H9 (cell line): ENCODE results near the gene DSG2. TPM values are rescaled to one million over a fixed set of nuclear protein-coding genes. Genes with fewer than 3 reads are reported as not detected.

ENCODE experiments used
- DNase-seq: peaks from one replicate; pipeline ENCODE4 v3.0.0-alpha.2; 2017
- H2AFZ ChIP-seq: one replicate; pipeline ENCODE4 v1.6.1; 2013; ENCODE audit warnings: mild to moderate bottlenecking, low read length, control low read depth, moderate library complexity
- H2AK5ac ChIP-seq: 2 replicates; pipeline ENCODE4 v1.6.1; 2013; ENCODE audit warnings: low read length, control low read depth, mixed read lengths; ENCODE audit not compliant: insufficient read length
- H2BK120ac ChIP-seq: one replicate; pipeline ENCODE4 v1.6.1; 2013; ENCODE audit warnings: low read depth, mild to moderate bottlenecking, low read length, control low read depth, inconsistent platforms; ENCODE audit not compliant: poor library complexity, severe bottlenecking
- H2BK12ac ChIP-seq: 2 replicates; pipeline ENCODE4 v1.6.1; 2013; ENCODE audit warnings: low read length, control low read depth, mixed read lengths, low read depth; ENCODE audit not compliant: insufficient read length
- H2BK15ac ChIP-seq: 2 replicates; pipeline ENCODE4 v1.6.1; 2013; ENCODE audit warnings: low read depth, low read length, control low read depth
- H2BK20ac ChIP-seq: one replicate; pipeline ENCODE4 v1.6.1; 2013; ENCODE audit warnings: low read depth, mild to moderate bottlenecking, low read length, control low read depth, inconsistent platforms; ENCODE audit not compliant: poor library complexity, severe bottlenecking
- H2BK5ac ChIP-seq: 2 replicates; pipeline ENCODE4 v1.6.1; 2013; ENCODE audit warnings: low read length, control low read depth, mixed read lengths; ENCODE audit not compliant: insufficient read length
- H3K14ac ChIP-seq: 2 replicates; pipeline ENCODE4 v1.6.1; 2013; ENCODE audit warnings: low read length, control low read depth; ENCODE audit not compliant: insufficient read depth
- H3K18ac ChIP-seq: 2 replicates; pipeline ENCODE4 v1.6.1; 2013; ENCODE audit warnings: low read depth, mild to moderate bottlenecking, mixed read lengths, low read length, control low read depth; ENCODE audit not compliant: insufficient read length
- H3K23ac ChIP-seq: 2 replicates; pipeline ENCODE4 v1.6.1; 2013; ENCODE audit warnings: low read length, control low read depth, mixed read lengths, low read depth; ENCODE audit not compliant: insufficient read length
- H3K23me2 ChIP-seq: 2 replicates; pipeline ENCODE4 v1.6.1; 2013; ENCODE audit warnings: low read depth, mild to moderate bottlenecking, mixed read lengths, low read length, control low read depth; ENCODE audit not compliant: insufficient read length, poor library complexity, severe bottlenecking
- H3K27ac ChIP-seq: 2 replicates; pipeline ENCODE4 v1.5.1; 2013; ENCODE audit warnings: low read length, control low read depth, mixed read lengths, low read depth; ENCODE audit not compliant: insufficient read length
- H3K27me3 ChIP-seq: 2 replicates; pipeline ENCODE4 v1.6.1; 2013; ENCODE audit warnings: low read length, control low read depth, inconsistent platforms; ENCODE audit not compliant: insufficient read depth
- H3K4ac ChIP-seq: 2 replicates; pipeline ENCODE4 v1.6.1; 2013; ENCODE audit warnings: low read depth, mild to moderate bottlenecking, control low read depth, inconsistent platforms, low read length, moderate library complexity
- H3K4me1 ChIP-seq: 2 replicates; pipeline ENCODE4 v1.6.1; 2013; ENCODE audit warnings: low read length, control low read depth, inconsistent platforms; ENCODE audit not compliant: insufficient read depth
- H3K4me2 ChIP-seq: 2 replicates; pipeline ENCODE4 v1.6.1; 2013; ENCODE audit warnings: low read length, control low read depth, mixed read lengths; ENCODE audit not compliant: insufficient read length, insufficient read depth
- H3K56ac ChIP-seq: 2 replicates; pipeline ENCODE4 v1.6.1; 2013; ENCODE audit warnings: low read depth, mild to moderate bottlenecking, mixed read lengths, low read length, control low read depth; ENCODE audit not compliant: insufficient read length
- H3K79me1 ChIP-seq: 2 replicates; pipeline ENCODE4 v1.6.1; 2013; ENCODE audit warnings: low read depth, mild to moderate bottlenecking, moderate library complexity, low read length, control low read depth, inconsistent platforms; ENCODE audit not compliant: insufficient read depth, poor library complexity, severe bottlenecking
- H3K79me2 ChIP-seq: 2 replicates; pipeline ENCODE4 v1.6.1; 2013; ENCODE audit warnings: low read length, control low read depth, inconsistent platforms; ENCODE audit not compliant: insufficient read depth
- H3K9ac ChIP-seq: 2 replicates; pipeline ENCODE4 v1.6.1; 2013; ENCODE audit warnings: low read length, control low read depth, mixed read lengths; ENCODE audit not compliant: insufficient read length; ENCODE audit errors: extremely low read depth
- H3K9me3 ChIP-seq: one replicate; pipeline ENCODE4 v1.6.1; 2013; ENCODE audit warnings: low read depth, low read length, inconsistent platforms; ENCODE audit not compliant: control insufficient read depth
- H3T11ph ChIP-seq: one replicate; pipeline ENCODE4 v1.6.1; 2013; ENCODE audit warnings: mild to moderate bottlenecking, low read length, control low read depth, inconsistent platforms
- H4K20me1 ChIP-seq: one replicate; pipeline ENCODE4 v1.6.1; 2013; ENCODE audit not compliant: control insufficient read depth, insufficient read length, insufficient read depth
- H4K5ac ChIP-seq: 2 replicates; pipeline ENCODE4 v1.6.1; 2013; ENCODE audit warnings: low read depth, mild to moderate bottlenecking, mixed read lengths, low read length, control low read depth; ENCODE audit not compliant: insufficient read length
- H4K8ac ChIP-seq: replicated peaks from 2 replicates; pipeline ENCODE4 v1.6.1; 2013; ENCODE audit warnings: low read length, control low read depth, mixed read lengths, low read depth; ENCODE audit not compliant: insufficient read length
- H4K91ac ChIP-seq: 2 replicates; pipeline ENCODE4 v1.6.1; 2013; ENCODE audit warnings: low read depth, mild to moderate bottlenecking, moderate library complexity, mixed read lengths, low read length, control low read depth; ENCODE audit not compliant: insufficient read length
- H3K27ac Mint-ChIP-seq, 3 experiments: 2 replicates in 2 of 3; 3 replicates in 1 of 3; pipeline ENCODE4 v1.8.0; 2020 to 2021; ENCODE audit warnings: mixed read lengths in 3 of 3, mild to moderate bottlenecking in 1 of 3, moderate library complexity in 1 of 3
- H3K27me3 Mint-ChIP-seq: 2 replicates; pipeline ENCODE4 v1.8.0; 2021; ENCODE audit warnings: low read depth, mild to moderate bottlenecking, moderate library complexity, mixed read lengths
- H3K36me3 Mint-ChIP-seq, 3 experiments: 2 replicates in 2 of 3; 3 replicates in 1 of 3; pipeline ENCODE4 v1.8.0; 2020 to 2021; ENCODE audit warnings: low read depth in 3 of 3, mixed read lengths in 3 of 3; ENCODE audit not compliant: insufficient read depth in 1 of 3
- H3K4me1 Mint-ChIP-seq, 2 experiments: 2 replicates each; pipeline ENCODE4 v1.8.0; 2020; ENCODE audit warnings: mixed read lengths in 2 of 2
- H3K4me3 Mint-ChIP-seq, 2 experiments: 2 replicates in 1 of 2; 3 replicates in 1 of 2; pipeline ENCODE4 v1.8.0; 2020 to 2021; ENCODE audit warnings: mild to moderate bottlenecking in 2 of 2, mixed read lengths in 2 of 2, moderate library complexity in 1 of 2
- H3K9me3 Mint-ChIP-seq, 2 experiments: 2 replicates in 1 of 2; 3 replicates in 1 of 2; pipeline ENCODE4 v1.8.0; 2020; ENCODE audit warnings: mild to moderate bottlenecking in 2 of 2, mixed read lengths in 2 of 2, moderate library complexity in 1 of 2
- WGBS: extraction: QIAGEN DNeasy Blood & Tissue Kit; methylation state at CpG from one replicate; pipeline ENCODE4 v1.1.7; 2013; ENCODE audit warnings: missing lambda C conversion rate, low lambda C conversion rate, mixed read lengths; ENCODE audit not compliant: insufficient read length; ENCODE audit errors: extremely low coverage; 5-methylcytosine and 5-hydroxymethylcytosine counted together
- total RNA-seq: library from RNA; stranded (reverse); gene quantifications from 2 replicates; pipeline ENCODE4 v1.2.1, GENCODE V29; 2021
- TF ChIP-seq, protein P1 (sequence below): fragments of 200-600 bp; sonication (generic); conservative IDR thresholded peaks from 3 replicates; pipeline ENCODE4 v1.8.0; 2021; ENCODE audit warnings: antibody characterized with exemption, mild to moderate bottlenecking

DSG2 gene
- total RNA-seq, 1 experiment from 2014 or later, result 107 TPM

DNA sequence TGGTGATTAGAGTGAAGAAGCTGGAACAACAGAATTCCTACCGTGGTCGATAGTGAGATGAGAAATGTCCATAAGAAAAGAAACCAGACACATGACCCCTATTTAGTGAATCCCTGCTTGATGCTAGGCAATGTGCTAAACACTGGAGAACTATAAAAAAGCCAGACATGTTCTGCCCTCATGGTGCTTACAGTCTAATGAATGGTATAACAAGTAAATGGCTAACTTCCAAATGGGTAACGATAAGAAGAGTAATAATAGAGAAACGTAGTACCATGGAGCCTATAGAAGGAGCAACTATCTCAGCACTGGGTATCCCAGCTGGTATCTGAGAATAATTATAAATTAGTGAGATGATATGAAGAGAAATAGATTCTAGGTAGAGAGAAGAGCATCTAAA, 5.0 kb downstream of the DSG2 start:
- no peak overlapping the region for H2BK5ac ChIP-seq
- no peak overlapping the region for H4K91ac ChIP-seq
- no peak overlapping the region for H3K4ac ChIP-seq
- no peaks in the 10 kb centered on the region for H4K20me1 ChIP-seq
- Mint-ChIP-seq H3K4me3 (no peak overlapping the region), H3K4me1 (peaks cover 20 to 21% of the 10 kb centered on the region in 2 experiments), H3K36me3 (peaks cover 11 to 20% (median 13%) of the 10 kb centered on the region in 3 experiments), H3K27me3 (no peaks in the 10 kb centered on the region), H3K9me3 (peaks cover 8 to 9% of the 10 kb centered on the region in 2 experiments), H3K27ac (no peak overlapping the region)
- no peak overlapping the region for H3K27ac ChIP-seq
- peaks cover 4% of the 10 kb centered on the region for H3K79me1 ChIP-seq
- no CpG with 5 or more reads among the region's 4 CpGs for WGBS
- H3K4me2 ChIP-seq, result no peak overlapping the region
- no peaks in the 10 kb centered on the region for H3K27me3 ChIP-seq
- no peak overlapping the region for H2AFZ ChIP-seq
- H2BK120ac ChIP-seq, result no peak overlapping the region
- TF ChIP-seq, protein P1, sequence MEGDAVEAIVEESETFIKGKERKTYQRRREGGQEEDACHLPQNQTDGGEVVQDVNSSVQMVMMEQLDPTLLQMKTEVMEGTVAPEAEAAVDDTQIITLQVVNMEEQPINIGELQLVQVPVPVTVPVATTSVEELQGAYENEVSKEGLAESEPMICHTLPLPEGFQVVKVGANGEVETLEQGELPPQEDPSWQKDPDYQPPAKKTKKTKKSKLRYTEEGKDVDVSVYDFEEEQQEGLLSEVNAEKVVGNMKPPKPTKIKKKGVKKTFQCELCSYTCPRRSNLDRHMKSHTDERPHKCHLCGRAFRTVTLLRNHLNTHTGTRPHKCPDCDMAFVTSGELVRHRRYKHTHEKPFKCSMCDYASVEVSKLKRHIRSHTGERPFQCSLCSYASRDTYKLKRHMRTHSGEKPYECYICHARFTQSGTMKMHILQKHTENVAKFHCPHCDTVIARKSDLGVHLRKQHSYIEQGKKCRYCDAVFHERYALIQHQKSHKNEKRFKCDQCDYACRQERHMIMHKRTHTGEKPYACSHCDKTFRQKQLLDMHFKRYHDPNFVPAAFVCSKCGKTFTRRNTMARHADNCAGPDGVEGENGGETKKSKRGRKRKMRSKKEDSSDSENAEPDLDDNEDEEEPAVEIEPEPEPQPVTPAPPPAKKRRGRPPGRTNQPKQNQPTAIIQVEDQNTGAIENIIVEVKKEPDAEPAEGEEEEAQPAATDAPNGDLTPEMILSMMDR, result no peak
- no peaks in the 10 kb centered on the region for H3K9me3 ChIP-seq
- peaks cover 3% of the 10 kb centered on the region; the same call in 1 of the 2 replicates for H3K4me1 ChIP-seq
- peaks cover 38% of the 10 kb centered on the region; the same call in 1 of the 2 replicates for H3K79me2 ChIP-seq
- no peak overlapping the region for H3K9ac ChIP-seq
- no peak for DNase-seq
- H4K5ac ChIP-seq, result no peak overlapping the region
- no peaks in the 10 kb centered on the region for H3K23me2 ChIP-seq
- H2BK12ac ChIP-seq, result no peak overlapping the region
- no peak overlapping the region for H2BK20ac ChIP-seq
- H3K23ac ChIP-seq, result no peak overlapping the region
- H4K8ac ChIP-seq, result no peak overlapping the region
- H2AK5ac ChIP-seq, result no peak overlapping the region
- no peak overlapping the region for H3K18ac ChIP-seq
- H3K14ac ChIP-seq, result no peak overlapping the region
- H2BK15ac ChIP-seq, result no peak overlapping the region
- H3T11ph ChIP-seq, result no peak overlapping the region
- no peak overlapping the region for H3K56ac ChIP-seq
